SU-DHL-6 (cell line): ENCODE data around the gene HS3ST4.

Source experiments
- H2AFZ ChIP-seq: fragments of 200-600 bp; sonication (generic); 2 replicates; pipeline ENCODE4 v1.6.1; 2014; ENCODE audit warnings: low read depth, mild to moderate bottlenecking, moderate library complexity, mixed read lengths, antibody characterized with exemption, low read length; ENCODE audit not compliant: severe bottlenecking
- H3F3A ChIP-seq: fragments of 200-600 bp; shearing (Covaris generic); 2 replicates; pipeline ENCODE4 v1.6.0; 2016; ENCODE audit warnings: antibody characterized with exemption, mild to moderate bottlenecking; ENCODE audit not compliant: insufficient read depth
- H3K27ac ChIP-seq: fragments of 200-600 bp; sonication (generic); 2 replicates; pipeline ENCODE4 v1.5.1; 2016; ENCODE audit warnings: low read depth, mild to moderate bottlenecking, low read length, moderate library complexity, mixed read lengths
- H3K27me3 ChIP-seq: fragments of 200-600 bp; sonication (generic), shearing (Covaris generic); 2 replicates; pipeline ENCODE4 v1.6.0; 2014; ENCODE audit warnings: mild to moderate bottlenecking, low read length
- H3K36me3 ChIP-seq: fragments of 200-600 bp; sonication (generic); 2 replicates; pipeline ENCODE4 v1.6.1; 2014; ENCODE audit warnings: mild to moderate bottlenecking, low read length, mixed read lengths
- H3K4me2 ChIP-seq: fragments of 300-600, 200-600 bp; shearing (Covaris generic), sonication (generic); 2 replicates; pipeline ENCODE4 v1.6.0; 2014; ENCODE audit warnings: low read length, low read depth, mild to moderate bottlenecking; ENCODE audit not compliant: poor library complexity, severe bottlenecking
- H3K4me3 ChIP-seq: fragments of 200-600 bp; sonication (generic); 2 replicates; pipeline ENCODE4 v1.5.1; 2014; ENCODE audit warnings: antibody characterized with exemption, low read length, mild to moderate bottlenecking, mixed read lengths; ENCODE audit not compliant: insufficient read depth, poor library complexity, severe bottlenecking
- H3K79me2 ChIP-seq: fragments of 200-600 bp; sonication (generic); 2 replicates; pipeline ENCODE4 v1.6.1; 2014; ENCODE audit warnings: mild to moderate bottlenecking, low read length, moderate library complexity; ENCODE audit not compliant: insufficient read depth
- H3K9ac ChIP-seq: fragments of 200-600 bp; sonication (generic); 2 replicates; pipeline ENCODE4 v1.7.0; 2014; ENCODE audit warnings: mild to moderate bottlenecking, low read length
- H3K9me2 ChIP-seq: fragments of 200-600 bp; sonication (generic); replicated peaks from 2 replicates; pipeline ENCODE4 v1.6.1; 2014; ENCODE audit warnings: low read length; ENCODE audit not compliant: insufficient read depth
- H3K9me3 ChIP-seq: fragments of 200-600 bp; sonication (generic); 2 replicates; pipeline ENCODE4 v1.6.1; 2014; ENCODE audit warnings: low read length, mixed read lengths; ENCODE audit not compliant: insufficient read depth
- H4K20me1 ChIP-seq: fragments of 200-600 bp; sonication (generic); 2 replicates; pipeline ENCODE4 v1.6.1; 2014; ENCODE audit warnings: low read depth, mild to moderate bottlenecking, antibody characterized with exemption, low read length, moderate library complexity, mixed read lengths
- EZH2phosphoT487 ChIP-seq: fragments of 200-600 bp; sonication (generic), shearing (Covaris generic); conservative IDR thresholded peaks from 2 replicates; pipeline ENCODE4 v1.6.1; 2018; ENCODE audit warnings: mild to moderate bottlenecking, antibody characterized with exemption, low read length, moderate library complexity, mixed read lengths
- TF ChIP-seq, protein P1 (sequence below): fragments of 200-600 bp; sonication (generic); IDR thresholded peaks from one replicate; pipeline ENCODE4 v1.5.1; 2017; ENCODE audit warnings: antibody characterized with exemption, mild to moderate bottlenecking, low read length, moderate library complexity; ENCODE audit not compliant: insufficient read depth, poor library complexity, severe bottlenecking

HS3ST4 gene

DNA sequence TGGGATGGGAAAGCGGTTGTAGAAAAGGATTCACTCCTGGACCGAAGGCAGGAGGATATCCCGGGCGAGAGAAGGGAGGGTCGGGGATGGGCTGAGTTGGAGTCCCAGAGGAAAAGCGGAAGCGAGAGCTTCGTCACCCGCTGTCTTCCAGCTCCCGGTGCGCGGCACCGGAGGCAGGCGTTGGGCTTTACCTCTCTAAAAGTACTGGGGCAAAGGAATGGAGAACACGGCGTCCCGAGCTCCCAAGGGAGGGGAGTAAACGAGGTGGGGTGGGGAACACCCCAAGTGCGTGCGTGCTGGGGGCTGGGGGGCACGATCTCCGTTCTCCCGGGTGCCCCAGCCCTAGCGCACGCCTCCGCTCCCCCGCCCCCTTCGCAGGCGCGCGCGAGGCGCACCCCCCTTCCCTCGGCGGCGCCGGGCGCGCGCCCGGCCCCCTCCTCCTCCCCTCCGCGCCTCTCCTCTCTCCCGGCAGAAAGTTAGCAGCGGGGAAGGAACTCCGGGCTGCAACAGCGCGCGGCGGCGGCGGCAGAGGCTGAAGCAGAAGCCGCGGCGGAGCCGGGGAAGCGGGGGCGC lies at the start of gene HS3ST4:
TSS of gene HS3ST4 (plus strand) at position 441 of the 573 bp plus-strand sequence.
- no peak within 1 kb of the TSS for H2AFZ ChIP-seq
- no peaks in the 10 kb centered on the region for H4K20me1 ChIP-seq
- H3K4me3 ChIP-seq, result no peak within 1 kb of the TSS
- no peak within 1 kb of the TSS for H3K9ac ChIP-seq
- TF ChIP-seq, protein P1, sequence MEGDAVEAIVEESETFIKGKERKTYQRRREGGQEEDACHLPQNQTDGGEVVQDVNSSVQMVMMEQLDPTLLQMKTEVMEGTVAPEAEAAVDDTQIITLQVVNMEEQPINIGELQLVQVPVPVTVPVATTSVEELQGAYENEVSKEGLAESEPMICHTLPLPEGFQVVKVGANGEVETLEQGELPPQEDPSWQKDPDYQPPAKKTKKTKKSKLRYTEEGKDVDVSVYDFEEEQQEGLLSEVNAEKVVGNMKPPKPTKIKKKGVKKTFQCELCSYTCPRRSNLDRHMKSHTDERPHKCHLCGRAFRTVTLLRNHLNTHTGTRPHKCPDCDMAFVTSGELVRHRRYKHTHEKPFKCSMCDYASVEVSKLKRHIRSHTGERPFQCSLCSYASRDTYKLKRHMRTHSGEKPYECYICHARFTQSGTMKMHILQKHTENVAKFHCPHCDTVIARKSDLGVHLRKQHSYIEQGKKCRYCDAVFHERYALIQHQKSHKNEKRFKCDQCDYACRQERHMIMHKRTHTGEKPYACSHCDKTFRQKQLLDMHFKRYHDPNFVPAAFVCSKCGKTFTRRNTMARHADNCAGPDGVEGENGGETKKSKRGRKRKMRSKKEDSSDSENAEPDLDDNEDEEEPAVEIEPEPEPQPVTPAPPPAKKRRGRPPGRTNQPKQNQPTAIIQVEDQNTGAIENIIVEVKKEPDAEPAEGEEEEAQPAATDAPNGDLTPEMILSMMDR, result no peak
- no peak for TF ChIP-seq EZH2phosphoT487
- no peaks in the 10 kb centered on the region for H3F3A ChIP-seq
- no peaks in the 10 kb centered on the region for H3K9me2 ChIP-seq
- H3K27ac ChIP-seq, result no peak within 1 kb of the TSS
- H3K9me3 ChIP-seq, result no peaks in the 10 kb centered on the region
- no peaks in the 10 kb centered on the region for H3K36me3 ChIP-seq
- H3K27me3 ChIP-seq, result no peaks in the 10 kb centered on the region
- no peak within 1 kb of the TSS for H3K4me2 ChIP-seq
- H3K79me2 ChIP-seq, result no peaks in the 10 kb centered on the region

DNA sequence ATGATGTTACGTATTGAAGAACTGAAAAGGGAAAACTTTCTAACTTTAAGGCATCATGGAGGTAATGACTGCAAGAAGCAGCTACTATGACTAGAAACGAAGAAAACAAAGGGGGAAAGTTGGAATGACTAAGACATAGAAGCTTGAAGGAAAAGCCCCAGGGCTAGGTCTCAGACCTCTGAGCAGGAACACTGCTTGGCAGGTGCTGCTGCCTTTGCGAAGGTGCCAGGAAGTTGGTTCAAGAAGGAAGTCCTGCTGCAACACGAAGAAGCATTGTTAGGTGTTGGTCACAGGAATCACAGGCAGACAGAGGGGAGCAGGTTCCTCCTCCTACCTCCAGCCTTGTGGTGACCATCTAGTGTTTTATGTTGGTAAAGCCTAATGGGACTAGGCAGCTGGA lies 48.1 kb upstream of the HS3ST4 start:
- Histone ChIP-seq H3K9me2 (no peaks in the 10 kb centered on the region), H3K9ac (no peak overlapping the region), H2AFZ (no peak overlapping the region), H3F3A (no peaks in the 10 kb centered on the region), H3K27ac (no peak overlapping the region), H3K36me3 (no peaks in the 10 kb centered on the region), H4K20me1 (no peaks in the 10 kb centered on the region), H3K27me3 (no peaks in the 10 kb centered on the region), H3K9me3 (no peaks in the 10 kb centered on the region), H3K4me2 (no peak overlapping the region), H3K4me3 (no peak overlapping the region), H3K79me2 (no peaks in the 10 kb centered on the region)
- TF ChIP-seq EZH2phosphoT487, result no peak
- TF ChIP-seq, protein P1, result no peak

DNA sequence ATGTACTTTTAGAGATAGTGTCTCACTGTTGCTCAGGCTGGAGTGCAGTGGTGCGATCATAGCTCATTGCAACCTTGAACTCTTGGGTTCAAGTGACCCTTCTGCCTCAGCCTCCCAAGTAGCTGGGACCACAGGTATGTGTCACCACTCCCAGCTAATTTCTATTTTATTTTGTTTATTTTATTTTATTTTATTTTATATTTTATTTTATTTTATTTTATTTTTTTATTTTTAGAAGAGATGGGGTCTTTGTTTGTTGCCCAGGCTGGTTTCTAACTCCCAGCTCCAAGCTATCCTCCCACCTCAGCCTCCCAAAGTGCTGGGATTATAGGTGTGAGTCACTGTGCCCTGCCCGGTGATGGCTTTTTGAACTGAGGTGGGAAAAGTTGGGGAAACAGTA lies 35.1 kb upstream of the HS3ST4 start:
- no peaks in the 10 kb centered on the region for H3K36me3 ChIP-seq
- peaks cover 5% of the 10 kb centered on the region; the same call in 1 of the 2 replicates for H3K9me2 ChIP-seq
- no peak overlapping the region for H2AFZ ChIP-seq
- no peak overlapping the region for H3K4me3 ChIP-seq
- no peaks in the 10 kb centered on the region for H3F3A ChIP-seq
- H4K20me1 ChIP-seq, result no peaks in the 10 kb centered on the region
- no peak overlapping the region for H3K9ac ChIP-seq
- no peak overlapping the region for H3K27ac ChIP-seq
- no peaks in the 10 kb centered on the region for H3K9me3 ChIP-seq
- H3K79me2 ChIP-seq, result no peaks in the 10 kb centered on the region
- no peak overlapping the region for H3K4me2 ChIP-seq
- TF ChIP-seq EZH2phosphoT487, result no peak
- TF ChIP-seq, protein P1, result no peak
- H3K27me3 ChIP-seq, result no peaks in the 10 kb centered on the region
